Dermis microvascular lymphatic vessel endothelial cell (primary cell): Measurements from ENCODE around the gene CNTROB. TPM values are rescaled to one million over a fixed set of nuclear protein-coding genes. Genes with fewer than 3 reads are reported as not detected.

Experiments
- DNase-seq, 2 donors: peaks; one replicate each; pipeline versions ENCODE4 v3.0.0 to v3.0.0-alpha.2; 2010; ENCODE audit warnings: low read depth in 2 of 2
- total RNA-seq: library from RNA; depleted of rRNA; stranded (reverse); fragments of >200 nt; gene quantifications from 2 replicates; pipeline ENCODE4 v1.2.1, GENCODE V29; 2014

Gene CNTROB
- total RNA-seq, 1 donor from 2014 or later, result 13.2 TPM

- no peak for DNase-seq
Measured at GRCh38 chr17:7903154-7904103, 28.6 kb upstream of the CNTROB start.

DNA sequence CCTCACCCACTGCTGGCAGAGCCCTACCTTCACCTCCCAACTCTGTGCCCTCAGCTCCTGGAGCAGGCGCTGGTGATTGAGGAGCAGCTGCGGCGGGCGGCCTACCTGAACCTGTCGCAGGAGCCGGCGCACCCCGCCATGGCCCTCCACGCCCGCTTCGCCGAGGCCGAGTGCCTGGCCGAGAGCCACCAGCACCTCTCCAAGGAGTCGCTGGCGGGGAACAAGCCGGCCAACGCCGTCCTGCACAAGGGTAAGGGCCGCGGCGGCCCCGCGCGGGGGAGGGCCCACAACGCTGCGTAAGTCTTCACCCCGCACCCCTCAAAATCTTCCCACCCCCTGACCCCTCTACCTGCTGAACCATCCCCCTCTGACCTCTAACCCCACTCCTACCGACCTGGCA, 22.9 kb upstream of the CNTROB start:
- DNase-seq, result no peak

DNA sequence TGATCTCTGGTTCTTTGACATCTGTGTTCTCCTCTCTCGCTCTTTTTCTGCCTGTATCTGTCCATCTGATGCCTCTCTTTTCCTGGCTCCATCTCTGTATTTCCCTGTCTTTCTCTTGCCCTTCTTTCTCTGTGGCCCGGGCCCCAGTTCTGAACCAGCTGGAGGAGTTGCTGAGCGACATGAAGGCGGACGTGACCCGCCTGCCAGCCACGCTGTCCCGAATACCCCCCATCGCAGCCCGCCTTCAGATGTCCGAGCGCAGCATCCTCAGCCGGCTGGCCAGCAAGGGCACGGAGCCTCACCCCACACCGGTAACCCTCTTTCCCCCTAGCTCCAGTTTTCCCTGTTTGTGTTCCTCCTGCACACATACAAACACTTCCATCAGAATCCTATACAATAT, 21.7 kb upstream of the CNTROB start:
- no peak for DNase-seq

- no peak for DNase-seq
Measured at GRCh38 chr17:7910711-7911110, 21.3 kb upstream of the CNTROB start.

GRCh38 chr17:7911116-7911515, 20.9 kb upstream of the CNTROB start:
- DNase-seq, result no peak

- peak; percentile 66 to 79 for DNase-seq
Measured at GRCh38 chr17:7912927-7913524, 19.0 kb upstream of the CNTROB start.

GRCh38 chr17:7915179-7915610, 16.8 kb upstream of the CNTROB start:
- DNase-seq, result peak in 1 of 2 donors; percentile 72

GRCh38 chr17:7915611-7916384, 16.2 kb upstream of the CNTROB start, which contains the start of gene RNF227:
Gene RNF227, minus strand, starts transcription at chr17:7916289. Its CDS starts 94 bp downstream, at chr17:7916195.
- peak; percentile 30 to 94 for DNase-seq

DNA sequence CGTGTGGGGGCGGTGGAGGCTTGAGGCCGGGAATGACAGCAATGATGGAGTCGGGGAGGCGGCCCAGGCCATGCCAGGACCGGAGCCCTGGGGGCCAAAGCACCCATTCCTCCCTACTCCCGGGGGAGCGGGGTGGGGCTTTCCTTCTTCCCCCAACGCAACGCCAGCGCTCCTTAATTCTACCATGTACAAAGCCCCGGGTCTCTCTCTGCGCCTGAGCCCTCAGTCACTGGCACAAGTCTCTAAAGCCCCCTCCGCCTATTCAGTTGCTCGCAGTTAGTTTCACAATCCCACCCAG, 15.7 kb upstream of the CNTROB start:
- no peak for DNase-seq

GRCh38 chr17:7916808-7917207, 15.2 kb upstream of the CNTROB start:
- peak in 1 of 2 donors; percentile 25 for DNase-seq

DNA sequence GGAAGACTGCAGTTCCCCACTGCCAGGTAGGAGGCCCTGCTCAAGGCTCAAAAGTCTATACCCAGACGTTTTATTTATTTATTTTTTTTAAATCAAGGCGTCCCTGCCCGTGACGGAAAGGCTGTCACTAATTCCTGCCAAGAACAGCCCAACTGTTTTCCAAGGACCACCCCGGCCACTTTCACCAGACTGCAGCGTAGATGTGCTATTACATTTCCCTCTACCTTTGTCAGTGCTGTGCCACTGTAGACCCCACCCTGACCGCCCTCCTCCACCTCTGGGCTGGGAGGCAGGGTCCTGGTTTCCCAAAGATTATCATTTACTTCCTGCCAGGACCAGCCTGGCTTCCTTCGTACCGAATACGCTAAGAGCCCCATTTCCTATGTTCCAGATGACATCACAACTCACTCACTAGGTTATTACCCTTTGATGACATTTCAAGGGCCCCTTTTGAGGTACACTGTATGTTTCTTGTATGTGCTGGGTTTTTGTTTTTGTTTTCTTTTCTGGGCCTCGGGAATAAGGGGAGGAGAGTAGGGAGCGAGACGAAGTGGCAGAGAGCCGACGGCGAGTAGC, 9.6 kb upstream of the CNTROB start:
- no peak for DNase-seq

- DNase-seq, result peak; percentile 67 to 85
Measured at GRCh38 chr17:7922845-7923628, 9.0 kb upstream of the CNTROB start.

DNA sequence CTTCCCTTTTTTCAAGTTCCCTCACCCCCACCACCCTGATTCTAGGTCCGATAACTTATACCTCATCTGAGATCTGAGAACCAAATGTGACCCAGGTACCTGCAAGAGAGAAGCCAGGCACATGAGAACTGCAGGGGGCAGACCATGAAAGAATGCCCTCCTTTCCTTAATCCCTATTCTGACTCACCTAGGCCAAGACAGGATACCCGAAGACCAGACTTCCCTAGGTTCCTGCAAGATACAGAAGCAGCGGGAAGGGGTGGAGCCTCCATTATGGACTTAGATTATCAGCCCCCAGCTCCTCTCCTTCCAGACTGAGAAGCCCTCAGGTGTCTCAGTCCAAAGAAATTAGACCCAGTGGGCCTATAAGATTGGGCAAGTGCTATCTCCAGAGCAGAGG, 4.4 kb upstream of the CNTROB start:
- no peak for DNase-seq

DNA sequence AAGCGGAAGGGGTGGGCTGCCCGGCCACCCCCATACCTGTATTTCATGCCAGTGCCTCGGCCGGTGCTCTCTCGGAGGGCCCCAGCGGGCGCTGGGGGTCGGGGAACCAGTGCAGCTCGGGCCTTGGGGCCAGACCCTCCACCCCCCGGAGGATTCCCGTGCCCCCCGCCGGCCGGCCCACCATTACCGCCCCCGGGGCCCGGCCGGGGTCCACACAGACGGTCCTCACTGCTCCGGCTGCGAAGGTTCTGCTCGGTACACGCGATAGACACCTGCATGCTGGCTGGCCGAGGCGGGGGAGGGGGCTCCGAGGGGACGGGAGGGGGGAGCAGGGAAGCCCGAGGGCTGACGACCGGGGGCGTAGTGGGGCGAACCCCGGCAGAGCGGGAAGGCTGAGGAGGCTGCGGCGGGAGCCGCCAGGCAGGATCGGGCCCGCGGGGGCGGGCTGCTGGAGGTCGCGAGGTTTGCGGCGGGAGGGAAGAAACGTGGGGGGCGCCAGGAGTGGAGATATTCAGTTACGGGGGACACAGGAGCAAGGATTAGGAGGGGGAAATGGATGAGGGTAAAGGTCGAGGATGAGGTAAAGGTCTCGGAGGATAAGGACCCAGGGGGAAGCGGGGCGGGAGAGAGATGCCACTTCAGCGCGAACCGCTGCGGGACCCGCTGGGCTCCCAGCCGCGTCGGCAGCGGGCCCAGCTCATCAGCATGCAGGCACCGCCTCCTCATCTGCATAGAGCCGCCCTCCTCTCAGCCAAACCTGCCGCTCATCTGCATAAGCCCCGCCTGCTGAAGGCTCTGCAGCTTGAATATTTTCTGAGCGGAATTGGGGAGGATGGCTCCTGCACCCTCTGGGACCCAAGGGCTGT, 2.6 kb upstream of the CNTROB start, which contains the start of gene KCNAB3:
TSS of gene KCNAB3 (minus strand) at position 699 of the 866 bp plus-strand sequence. CDS start at position 278, 421 bp downstream.
- DNase-seq, result peak in 1 of 2 donors; percentile 52

GRCh38 chr17:7930841-7931631, 970 bp upstream of the CNTROB start:
- DNase-seq, result no peak

DNA sequence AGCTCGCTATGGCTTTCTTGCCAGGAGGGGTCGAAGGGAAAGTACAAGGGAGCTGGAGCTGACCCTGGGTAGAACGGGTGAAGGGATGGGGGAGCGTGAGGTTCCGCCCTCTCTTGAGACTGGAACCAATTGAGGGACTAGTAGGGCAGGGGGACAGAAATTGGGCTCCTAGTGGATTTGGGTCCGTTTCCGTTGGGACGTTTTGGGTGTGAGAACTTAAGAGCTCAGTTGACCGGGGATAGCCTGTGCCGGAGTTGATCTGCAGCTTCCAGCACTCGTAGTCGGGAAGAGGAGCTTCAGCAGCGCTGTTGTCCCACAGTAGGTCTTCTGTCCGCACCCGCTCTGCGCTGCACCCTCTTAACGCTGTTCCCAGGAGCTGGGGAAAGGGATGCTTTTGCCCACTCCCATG, 481 bp downstream of the CNTROB start:
- peak in 1 of 2 donors; percentile 41 for DNase-seq

DNA sequence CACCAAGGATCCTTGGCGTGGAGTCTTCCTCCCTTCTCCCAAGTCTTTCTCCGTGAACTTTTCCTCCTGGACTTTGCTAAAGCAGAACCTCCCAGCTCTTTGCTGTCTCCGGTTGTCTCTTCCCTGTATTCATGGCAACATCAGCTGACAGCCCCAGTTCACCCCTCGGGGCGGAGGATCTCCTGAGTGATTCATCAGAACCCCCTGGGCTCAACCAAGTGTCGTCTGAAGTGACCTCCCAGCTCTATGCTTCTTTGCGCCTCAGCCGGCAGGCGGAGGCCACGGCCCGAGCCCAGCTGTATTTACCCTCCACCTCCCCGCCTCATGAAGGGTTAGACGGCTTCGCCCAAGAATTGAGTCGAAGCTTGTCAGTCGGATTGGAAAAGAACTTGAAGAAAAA, 943 bp downstream of the CNTROB start:
- peak in 1 of 2 donors; percentile 63 for DNase-seq

DNA sequence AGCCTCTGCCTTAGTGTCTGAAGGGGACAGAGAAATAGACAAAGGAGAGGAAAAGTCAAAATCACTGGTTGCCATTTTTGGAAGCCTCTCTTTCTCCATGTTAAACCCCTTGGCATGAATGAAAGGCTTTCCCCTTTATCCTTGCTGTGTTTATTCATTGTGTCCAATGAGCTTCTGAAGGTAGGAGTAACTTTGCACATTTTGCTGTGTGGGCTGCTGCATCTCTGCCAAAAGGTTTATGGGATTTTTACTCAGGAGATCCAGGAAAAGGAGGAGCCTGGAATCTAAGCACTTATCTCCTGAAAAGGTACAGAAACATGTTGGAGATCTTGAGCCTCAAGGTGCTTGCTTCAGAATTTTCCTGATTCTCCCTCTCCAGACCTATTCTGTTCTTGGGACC, 3.9 kb downstream of the CNTROB start:
- DNase-seq, result no peak

GRCh38 chr17:7940034-7940433, 8.0 kb downstream of the CNTROB start:
- no peak for DNase-seq
